GM15510 (cell line): ENCODE measurements around the gene C6orf141.

Experiments used
- POLR2A ChIP-seq: IDR thresholded peaks from 3 replicates; pipeline ENCODE4 v1.6.1; 2011; ENCODE audit warnings: borderline replicate concordance; ENCODE audit not compliant: insufficient read length; ENCODE audit errors: extremely low read depth

C6orf141 gene

GRCh38 chr6:49526598-49526997, 23.9 kb upstream of the C6orf141 start:
- no peak for TF ChIP-seq POLR2A

- TF ChIP-seq POLR2A = no peak
These were observed 23.1 kb upstream of the C6orf141 start for GRCh38 chr6:49527320-49527719.

- no peak for TF ChIP-seq POLR2A
These were observed 21.9 kb upstream of the C6orf141 start for GRCh38 chr6:49528571-49528970.

- no peak for TF ChIP-seq POLR2A
These were observed 20.2 kb upstream of the C6orf141 start for GRCh38 chr6:49530141-49530776.

GRCh38 chr6:49531774-49532569, 18.5 kb upstream of the C6orf141 start:
- TF ChIP-seq POLR2A = no peak

GRCh38 chr6:49535795-49536194, 14.7 kb upstream of the C6orf141 start:
- no peak for TF ChIP-seq POLR2A

DNA sequence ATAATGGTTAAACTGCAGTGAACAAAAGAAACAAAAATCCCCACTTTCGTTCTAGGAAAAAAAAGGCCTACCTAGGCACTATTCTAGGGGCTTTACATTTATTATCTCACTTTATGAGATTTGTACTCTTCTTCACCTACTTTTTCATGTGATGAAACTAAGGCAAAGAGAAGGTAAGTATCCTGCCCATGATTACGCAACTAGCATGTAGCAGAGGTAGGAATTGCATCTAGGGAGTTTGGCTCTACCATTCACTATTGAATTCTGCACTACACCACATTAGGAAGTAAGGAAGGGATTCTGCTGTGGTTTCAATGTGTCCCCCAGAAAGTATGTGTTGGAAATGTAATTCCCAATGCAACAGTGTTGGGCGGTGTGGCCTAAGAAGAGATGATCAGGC, 11.4 kb upstream of the C6orf141 start:
- no peak for TF ChIP-seq POLR2A

- no peak for TF ChIP-seq POLR2A
These were observed 9.9 kb upstream of the C6orf141 start for GRCh38 chr6:49540614-49541013.

DNA sequence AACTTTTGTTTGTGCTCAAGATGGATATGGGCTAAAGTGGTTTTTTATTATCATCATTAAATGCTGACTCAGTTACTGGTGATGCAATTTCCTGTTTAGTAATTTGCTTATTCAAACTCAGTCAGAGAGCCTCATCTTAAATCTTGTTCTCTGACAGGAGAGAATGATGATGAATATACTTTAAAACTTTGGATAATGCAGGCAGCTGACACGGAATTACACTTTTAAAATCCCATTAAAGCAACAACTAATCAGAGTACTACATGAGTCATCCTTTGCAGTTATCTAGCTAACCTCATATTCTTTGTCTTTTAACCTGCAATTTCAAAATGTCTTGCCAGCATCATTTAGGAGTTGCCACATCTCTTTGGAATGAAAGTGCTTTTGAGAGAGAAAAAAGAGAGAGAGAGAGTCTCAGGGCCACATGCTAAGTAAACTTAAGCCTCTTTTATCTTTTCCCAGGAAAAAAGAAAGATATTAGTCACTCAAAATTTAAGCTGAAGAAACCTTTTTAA, 9.2 kb upstream of the C6orf141 start:
- TF ChIP-seq POLR2A = no peak

- TF ChIP-seq POLR2A = no peak
These were observed 8.5 kb upstream of the C6orf141 start for GRCh38 chr6:49541936-49542335.

- no peak for TF ChIP-seq POLR2A
These were observed 7.2 kb upstream of the C6orf141 start for GRCh38 chr6:49543087-49543858.

DNA sequence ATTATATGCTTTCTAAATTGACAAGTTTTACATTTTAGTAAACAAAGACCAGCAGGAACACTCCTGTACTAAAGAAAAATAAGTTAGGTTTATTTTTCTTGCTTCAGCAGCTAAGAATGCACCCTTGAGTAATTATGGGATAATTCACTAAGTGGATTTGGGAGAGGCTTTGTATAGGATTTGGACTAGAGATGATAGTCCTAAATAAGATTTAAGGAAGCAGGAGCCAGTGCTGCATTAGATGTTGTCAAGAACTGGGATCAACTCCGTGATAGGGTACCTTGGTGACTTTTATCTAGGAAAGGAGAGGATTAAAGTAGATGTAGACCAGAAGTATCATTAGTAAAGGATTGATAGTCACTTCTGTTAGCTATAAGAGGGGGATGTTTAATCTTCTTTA, 4.1 kb upstream of the C6orf141 start:
- no peak for TF ChIP-seq POLR2A

DNA sequence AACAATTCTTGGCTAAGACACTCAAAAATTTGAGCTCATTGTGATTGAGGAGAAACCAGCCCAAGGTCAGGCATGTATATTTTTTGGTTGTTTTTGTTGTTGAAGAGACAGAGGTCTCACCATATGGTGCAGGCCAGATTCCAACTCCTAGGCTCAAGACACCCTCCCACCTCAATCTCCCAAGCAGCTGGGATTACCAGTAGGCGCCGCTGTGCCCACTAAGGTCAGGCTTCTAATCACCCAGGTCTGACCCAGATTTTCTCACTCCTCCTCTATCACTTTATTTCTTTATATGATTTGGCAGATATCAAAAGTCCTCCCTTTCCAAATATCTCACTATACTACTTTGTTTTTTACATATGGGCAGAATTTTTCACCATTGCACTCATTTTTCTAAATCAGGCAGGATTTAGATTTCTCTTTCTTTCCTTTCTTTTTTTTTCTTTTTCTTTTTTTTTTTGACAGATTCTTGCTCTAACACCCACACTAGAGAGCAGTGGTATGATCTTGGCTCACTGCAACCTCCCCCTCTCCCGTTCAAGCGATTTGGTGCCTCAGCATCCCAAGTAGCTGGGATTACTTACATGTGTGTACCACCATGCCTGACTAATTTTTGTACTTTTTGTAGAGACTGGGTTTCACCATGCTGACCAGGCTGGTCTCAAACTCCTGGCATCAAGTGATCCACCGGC, 1.7 kb upstream of the C6orf141 start:
- TF ChIP-seq POLR2A = no peak

DNA sequence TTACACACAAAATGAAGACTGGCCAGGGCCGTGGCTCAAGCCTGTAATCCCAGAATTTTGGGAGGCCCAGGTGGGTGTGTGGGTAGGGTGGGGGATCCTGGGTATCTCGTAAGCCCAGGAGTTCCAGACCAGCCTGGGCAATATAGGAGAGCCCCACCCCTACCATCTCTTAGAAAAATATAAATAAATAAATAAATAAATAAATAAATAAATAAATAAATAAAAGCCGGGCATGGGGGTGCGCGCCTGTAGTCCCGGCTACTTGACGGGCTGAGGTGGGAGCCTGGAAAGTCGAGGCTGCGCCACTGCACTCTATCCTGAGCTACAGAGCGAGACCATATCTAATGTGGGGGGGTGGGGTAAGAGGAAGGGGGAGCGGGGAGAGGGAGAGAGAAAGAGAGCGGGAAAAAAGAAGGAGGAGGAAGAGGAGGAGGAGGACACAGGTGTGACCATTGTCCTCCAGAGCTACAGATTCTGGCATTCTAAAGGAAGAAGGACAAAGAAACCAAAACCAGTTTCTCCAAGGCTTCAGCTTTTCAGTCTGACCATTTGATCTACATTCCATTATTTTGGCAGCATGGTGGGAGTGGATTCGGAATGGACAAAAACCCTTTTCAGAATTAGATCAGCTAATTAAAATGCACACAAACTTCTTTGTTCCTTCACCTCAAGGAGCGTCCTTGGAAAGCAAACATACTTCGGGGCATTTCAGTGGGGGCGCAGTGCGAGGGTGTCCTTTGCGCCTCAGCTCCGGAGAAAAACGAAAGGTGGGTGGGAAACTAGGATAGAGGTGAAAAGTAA, 577 bp upstream of the C6orf141 start:
- TF ChIP-seq POLR2A = no peak
